Stimulated activated CD8-positive, alpha-beta memory T cell treated with anti-CD3 and anti-CD28 coated beads, Interleukin-7, amount 100 ng/mL, for 24 hours (primary cell): ENCODE data around the gene RARRES2.
"Not testable (repeated sequence)": the region's sequence is repeated elsewhere in the genome, so short reads cannot be mapped to it uniquely, and the experiment has no call there.

Experiments
- DNase-seq: peaks from one replicate; pipeline ENCODE4 v3.0.0-alpha.2; 2020; ENCODE audit warnings: low read depth

The RARRES2 gene

DNA sequence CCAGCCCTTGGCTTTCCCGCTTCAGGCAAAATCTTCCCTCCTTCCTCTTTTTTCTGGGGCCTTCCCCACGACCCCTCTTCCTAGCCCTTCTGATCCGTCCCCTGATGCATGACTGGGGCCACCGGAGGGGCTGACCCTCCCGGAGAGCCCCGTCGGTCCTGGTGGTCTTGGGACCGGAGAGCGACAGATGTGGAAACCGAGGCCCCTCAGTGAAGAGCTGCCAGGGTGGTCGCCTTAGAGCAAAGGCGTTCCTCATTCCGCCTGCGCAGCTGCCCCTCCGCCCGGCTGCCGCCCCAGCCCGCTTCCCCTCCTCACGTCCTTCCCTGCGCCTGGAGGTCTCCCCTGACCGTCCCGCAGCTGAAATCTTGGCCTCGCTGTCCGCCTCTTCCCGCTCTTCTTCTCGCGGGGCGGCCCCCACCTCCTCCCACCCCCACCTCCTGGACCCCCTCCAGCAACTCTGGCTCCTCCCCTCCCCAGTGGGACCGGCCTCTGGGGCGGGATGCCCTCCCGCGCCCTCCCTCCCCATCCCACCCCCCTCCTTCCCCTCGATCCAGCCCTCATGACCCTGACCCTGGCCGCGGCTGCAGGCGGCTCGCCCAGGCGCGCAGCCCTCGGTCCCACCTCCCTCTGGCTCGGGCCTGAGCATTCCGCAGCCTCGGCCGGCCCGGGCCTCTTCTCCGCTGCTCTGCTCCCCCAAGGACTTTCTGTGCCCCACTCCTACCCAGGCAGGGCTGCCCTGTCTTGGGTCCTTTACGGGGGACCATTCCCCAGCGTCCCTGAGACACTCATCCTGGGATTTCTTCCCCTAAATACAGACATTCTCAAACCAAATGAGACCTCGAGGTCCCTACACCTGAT is at the start of gene RARRES2:
TSS of gene RARRES2 (minus strand) at position 367 of the 858 bp plus-strand sequence. CDS start 1,020 bp downstream, outside the sequence.
- DNase-seq, result no peak

DNA sequence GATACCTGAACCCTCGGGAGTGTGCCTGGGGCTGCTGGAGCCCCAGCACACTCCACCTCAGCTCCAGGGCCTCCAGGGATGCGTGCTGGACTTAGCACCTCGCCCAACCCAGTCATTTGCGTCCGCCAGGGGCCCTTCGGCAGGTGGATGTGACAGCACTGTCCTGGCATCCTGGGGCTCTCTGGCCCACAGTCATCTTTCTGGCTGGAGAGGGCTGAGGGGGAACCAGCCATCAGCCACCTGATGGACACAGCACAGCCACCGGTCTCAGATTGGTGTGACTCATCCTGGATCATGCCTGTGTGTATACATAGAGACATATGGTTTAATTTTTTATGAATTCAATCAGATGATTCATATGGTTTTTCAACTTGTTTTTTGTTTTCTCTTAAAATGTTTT is 48.8 kb upstream of the RARRES2 start:
- DNase-seq, result no peak

DNA sequence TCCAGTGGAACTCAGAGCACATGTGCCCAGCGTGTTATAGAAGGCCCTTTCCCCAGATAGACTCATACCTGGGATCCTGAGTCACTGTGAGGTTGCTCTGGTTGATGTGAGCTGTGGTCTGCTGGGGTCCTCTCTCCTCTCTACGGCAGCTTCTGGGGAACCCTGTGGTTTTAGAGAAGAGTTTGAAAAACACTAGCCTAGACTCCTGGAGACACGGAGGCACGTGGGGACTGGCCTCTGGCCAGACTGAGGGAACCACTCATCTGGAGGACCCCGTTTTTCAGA is 48.0 kb upstream of the RARRES2 start:
- no peak for DNase-seq

DNA sequence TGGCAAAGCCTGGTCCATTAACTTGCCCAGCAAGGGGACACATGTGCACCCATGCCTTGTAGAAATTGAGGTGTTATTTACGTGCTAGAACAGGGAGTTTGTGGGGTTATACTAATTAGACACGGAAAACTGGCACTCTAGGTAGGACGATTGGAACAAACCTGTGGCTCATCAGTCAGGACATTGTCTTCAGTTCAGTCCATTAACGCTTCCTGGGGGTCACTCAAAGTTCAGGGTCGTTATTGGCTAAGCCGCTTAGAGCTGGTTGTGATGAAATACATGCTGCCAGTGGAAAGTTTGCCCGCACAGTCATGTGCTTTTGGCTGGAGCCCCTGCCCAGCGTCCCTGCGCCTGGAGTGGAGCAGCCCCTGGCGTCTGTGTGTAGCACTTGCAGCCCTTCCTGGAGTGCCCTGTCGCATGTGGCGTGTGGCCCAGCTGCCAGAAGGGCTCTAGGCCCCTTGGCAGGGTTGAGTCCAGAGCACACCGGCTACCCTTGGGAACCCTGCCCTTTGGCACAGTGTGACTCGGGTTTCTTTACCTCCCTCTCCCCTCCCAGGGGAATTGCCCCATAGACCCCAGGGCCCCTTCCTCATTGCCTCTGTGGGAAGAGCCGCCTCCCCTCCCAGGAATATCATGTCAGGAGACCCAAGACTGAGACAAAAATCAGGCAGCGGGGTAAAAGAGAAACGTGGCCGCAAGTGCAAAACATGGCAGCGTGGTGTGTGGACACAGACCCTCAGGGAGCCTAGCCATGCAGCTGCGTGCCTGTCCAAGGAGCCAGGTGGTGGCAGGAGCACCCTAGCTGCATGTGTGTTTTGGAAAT is 47.5 kb upstream of the RARRES2 start:
- no peak for DNase-seq

DNA sequence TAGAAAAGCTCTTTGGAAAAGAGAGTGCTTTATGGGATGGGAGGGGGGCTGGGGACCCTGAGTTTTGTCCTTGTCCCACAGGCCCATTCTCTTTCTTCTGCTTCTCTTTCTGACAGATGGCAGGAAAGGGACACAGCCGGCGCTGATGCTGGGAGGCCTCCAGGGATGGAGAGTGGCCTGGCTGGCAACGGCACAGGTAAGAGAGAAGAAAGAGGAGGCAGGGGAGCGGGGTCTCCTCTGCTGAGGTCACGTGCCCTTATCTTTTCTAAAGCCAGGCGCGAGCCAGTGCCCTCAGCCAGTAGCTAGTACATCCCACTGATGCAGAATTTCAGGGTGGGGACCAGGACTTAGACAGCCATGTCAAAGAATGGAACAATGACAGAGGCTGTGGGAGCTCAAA is 46.9 kb upstream of the RARRES2 start:
- DNase-seq, result no peak

DNA sequence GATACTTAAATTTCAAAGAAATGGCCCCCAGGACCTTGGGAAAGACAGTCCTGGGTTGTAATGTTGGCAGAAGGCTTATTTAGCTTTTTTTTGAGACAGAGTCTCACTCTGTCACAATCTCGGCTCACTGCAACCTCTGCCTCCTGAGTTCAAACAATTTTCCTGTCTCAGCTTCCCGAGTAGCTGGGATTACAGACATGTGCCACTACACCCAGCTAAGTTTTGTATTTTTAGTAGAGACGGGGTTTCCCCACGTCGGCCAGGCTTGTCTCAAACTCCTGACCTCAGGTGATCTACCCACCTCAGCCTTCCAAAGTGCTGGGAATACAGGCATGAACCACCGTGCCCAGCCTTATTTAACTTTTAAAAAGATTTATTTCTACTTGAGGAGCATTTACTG is 44.5 kb upstream of the RARRES2 start:
- DNase-seq, result not testable (repeated sequence)

DNA sequence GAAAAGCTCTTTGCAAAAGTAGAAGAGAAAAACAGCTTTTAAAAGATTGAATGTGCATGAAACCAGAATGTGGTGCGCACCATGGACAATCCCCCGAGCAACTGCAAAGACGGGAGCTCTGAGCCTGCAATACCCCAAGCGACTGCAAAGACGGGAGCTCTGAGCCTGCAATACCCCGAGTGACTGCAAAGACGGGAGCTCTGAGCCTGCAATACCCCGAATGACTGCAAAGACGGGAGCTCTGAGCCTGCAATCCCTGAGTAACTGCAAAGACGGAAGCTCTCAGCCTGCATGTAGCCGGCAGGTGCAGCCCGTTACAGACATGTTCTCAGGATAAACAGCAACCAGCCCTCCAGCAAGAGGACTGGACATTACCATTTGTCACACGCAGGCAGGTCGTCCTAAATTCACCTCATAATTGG is 43.9 kb upstream of the RARRES2 start:
- DNase-seq, result no peak

DNA sequence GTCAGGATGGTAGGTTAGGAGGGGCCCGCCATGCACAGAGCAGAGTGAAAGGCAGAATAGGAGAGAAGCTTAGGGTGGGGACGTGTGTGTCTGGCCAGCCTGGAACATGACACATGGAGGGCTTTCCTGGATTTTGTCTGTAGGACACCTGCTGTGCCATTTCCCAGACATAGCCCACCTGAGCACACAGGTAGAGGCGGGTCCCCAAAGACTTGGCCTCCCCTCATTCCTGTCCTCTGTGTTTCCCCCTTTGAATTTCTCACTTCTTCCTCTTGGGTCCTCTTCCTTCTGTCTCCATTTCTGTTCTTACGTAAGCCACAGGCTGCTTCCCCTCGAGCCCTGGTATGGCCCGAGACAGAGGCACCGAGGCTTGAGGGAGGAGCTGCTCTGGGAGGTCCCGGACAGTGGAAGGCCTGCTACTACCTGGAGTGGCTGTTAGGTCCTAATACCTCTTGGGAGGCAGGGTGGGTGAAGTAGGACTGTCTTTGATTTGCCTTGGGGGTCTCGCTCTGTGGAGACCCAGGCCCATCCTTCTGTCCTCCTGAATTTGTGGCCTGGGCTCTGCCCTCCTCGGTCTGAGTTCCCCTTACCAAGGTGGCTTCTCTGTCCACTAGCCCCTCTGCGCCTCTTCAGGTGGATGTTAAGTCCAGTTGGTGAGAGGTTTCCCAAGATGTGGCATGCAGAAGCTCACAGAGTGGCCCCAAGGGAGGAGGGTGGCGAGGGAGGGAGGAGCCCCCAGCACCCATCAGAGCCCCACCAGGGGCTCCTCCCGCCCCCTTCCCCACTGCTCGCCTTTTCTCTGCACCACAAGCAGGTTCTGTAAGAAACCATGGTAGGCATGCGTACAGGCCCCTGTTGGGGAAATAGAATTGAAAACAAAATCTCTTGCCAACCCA is 43.2 kb upstream of the RARRES2 start:
- no peak for DNase-seq

DNA sequence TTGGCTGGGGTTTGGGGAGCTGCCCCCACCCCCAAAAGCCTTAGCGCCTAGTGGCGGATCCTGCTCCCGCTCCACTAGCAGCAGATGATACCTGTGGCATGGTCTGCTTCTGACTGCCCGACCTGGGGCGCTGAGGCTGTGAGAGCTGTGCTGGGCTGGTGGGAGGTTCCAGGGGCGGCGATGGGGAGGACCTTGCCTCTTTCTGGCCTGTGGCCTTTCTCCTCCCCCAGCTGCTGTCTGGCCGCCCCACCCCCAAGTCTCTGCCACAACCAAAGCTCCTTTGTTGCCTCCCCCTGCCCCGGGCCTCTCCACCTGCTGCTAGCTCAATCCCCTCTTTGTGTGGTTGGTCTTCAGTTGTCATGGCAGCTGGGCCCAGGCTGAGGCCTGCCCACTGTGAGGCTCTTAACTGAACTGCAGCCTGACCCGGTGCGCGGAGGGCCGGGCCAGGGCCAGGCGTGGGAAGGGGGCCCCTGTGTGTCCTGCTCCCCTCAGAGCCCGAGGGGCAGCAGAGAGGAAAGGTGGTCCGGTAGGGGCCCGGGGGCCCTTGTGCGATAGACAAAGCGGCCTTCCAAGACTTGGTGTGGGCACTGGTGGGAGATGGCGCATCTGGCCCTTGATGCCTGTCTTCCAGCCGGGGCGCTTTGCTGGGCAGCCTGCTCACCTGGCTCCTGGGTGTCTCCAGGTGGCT is 42.4 kb upstream of the RARRES2 start:
- DNase-seq, result no peak

DNA sequence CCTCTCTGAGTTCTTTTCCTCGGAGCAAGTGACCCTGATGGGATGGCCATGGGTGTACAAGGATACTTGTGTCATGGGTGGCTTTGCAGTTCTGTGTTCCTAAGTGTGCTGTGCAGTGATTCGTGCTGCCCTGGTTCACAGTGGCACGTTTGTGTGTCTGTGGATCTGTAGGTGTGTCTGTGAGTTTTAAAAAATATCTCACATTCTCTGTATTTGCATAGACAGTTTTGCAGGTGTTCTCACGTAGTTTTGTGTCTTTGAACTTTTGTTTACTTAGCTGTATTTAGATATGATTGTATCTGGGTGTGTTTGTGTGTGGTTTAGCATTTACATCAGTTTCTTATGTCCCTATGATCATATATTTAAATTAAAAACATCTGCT is 41.4 kb upstream of the RARRES2 start:
- DNase-seq, result no peak

DNA sequence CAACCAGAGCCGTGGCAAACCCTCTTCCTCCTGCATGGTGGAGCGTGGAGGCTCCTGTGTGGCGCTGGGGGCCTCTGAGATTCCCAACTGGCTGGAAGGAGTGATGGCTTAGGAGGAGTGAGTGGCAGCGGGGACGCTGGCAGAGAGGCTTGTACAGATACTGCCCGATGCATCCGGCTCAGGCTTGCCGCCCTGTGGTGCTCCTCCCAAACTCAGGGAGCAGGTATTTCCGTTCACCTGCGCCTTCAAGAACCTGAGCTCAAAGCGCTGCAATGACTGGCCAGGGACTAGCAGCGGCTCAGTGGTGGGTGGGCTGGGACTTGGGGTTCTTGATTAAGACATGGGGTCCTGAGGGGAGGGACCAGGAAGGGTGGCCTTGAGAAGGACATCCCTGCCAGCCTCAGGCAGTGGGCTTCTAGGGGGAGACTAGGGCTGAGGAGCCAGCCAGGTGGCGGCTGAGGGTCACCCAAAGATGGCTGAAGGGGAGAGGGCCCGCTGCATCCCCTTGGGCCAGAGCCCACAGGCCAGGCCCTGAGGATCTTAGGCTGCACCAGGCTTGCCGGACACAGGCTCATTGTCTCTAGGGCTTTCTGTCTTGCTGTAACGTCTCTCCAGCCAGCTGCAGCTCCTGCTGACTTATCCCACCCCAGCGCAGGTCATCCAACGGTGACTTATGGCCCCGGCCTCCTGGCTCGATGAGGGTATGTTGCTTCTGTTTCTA is 40.9 kb upstream of the RARRES2 start:
- DNase-seq, result no peak

DNA sequence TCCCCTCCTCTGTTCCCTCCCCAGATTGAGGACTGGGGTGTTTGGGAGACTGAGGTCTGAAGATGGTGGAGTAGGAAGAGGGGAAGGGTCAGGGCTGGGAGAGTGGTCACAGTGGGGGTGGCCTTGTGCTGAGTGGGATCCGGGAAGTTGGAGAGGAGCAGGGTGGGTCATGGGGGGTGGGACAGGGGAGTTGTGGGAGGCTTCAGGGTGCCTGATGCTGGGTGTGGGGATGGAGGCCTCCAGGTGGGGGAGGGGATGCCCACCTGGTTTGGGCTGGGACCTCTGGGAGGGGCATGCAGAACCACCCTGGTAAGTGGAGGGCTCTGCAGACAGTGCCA is 40.3 kb upstream of the RARRES2 start:
- DNase-seq, result no peak

DNA sequence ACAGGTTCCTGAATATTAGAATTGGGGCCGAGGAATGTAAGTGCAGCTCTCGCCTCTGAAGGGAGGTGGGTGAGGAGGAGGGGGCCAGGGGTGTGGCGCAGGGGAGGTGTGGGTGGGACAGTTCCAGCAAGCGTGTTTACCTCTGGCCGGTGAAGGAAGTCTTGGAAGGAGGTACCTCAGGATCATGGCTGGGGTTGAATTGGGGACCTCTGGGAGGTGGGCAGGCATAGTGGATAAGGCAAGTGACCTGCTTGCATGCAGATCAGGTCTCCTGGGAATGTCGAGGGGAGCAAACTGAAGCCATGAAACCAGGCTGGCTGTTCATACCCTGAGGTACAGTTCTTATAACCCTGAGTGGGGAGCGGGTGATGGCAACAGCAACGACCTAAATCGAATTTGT is 39.7 kb upstream of the RARRES2 start:
- DNase-seq, result no peak

DNA sequence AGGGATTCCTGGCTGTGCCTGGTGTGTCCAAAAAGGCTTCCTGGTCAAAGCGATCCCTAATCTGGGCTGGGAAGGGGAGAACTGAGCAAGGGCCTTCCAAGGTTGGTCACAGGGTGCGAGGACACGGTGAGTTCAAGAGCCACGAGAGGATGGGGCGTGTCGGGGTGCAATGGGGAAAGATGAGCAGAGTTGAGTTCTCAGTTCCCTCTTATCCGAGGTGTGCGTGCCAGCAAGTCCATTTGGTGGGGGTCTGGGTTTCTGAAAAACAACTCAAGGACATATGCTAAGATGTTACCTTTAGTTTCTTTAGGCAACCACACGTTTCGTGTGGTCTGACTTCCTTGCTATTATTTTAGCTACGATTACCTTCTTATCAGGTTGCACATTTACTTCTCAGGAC is 39.0 kb upstream of the RARRES2 start:
- no peak for DNase-seq

DNA sequence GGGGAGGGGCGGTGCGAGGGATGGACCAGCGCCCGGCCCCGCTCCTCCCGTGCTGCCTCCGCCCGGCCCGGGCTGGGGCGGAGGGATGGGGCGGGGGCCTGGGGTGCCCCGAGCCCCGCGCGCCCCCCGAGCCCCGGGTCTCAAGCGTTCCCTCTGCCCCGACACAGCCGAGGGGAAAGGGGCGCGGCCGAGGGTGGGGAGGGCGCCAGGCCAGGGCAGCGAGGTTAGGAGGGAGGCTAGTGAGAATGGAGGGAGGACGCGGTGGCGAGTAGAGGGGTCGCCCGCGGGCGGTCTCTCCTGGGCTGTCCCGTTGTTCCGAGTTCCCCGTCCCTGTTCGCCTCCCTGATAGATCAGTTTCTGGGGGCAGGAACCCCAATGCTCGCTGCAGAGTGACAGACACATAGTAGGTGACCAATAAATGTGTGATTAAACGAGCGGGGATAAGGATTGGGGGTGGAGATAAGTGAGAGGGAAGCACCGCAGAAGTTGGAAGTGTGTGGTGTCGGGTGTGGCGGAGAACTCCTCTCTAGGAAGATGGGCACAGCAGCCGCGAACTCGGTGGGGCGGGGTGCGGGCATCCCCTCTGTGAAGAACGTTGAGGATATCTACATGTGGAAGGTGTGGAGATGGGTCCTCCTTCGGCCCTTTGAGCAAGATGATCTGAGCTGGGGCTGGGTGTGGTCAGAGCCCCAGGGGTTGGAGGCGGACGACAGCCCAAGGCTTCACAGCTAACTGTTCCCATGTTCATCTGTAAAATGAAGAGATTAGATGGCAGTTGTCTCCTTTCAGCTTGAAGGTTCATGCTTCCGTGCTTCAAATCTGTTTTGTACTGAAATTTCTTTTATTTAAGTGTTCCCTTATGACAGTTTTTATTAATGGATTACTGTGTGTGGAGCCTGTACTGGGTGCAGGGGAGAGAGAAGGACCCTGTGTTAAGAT is 38.3 kb upstream of the RARRES2 start:
- no peak for DNase-seq

DNA sequence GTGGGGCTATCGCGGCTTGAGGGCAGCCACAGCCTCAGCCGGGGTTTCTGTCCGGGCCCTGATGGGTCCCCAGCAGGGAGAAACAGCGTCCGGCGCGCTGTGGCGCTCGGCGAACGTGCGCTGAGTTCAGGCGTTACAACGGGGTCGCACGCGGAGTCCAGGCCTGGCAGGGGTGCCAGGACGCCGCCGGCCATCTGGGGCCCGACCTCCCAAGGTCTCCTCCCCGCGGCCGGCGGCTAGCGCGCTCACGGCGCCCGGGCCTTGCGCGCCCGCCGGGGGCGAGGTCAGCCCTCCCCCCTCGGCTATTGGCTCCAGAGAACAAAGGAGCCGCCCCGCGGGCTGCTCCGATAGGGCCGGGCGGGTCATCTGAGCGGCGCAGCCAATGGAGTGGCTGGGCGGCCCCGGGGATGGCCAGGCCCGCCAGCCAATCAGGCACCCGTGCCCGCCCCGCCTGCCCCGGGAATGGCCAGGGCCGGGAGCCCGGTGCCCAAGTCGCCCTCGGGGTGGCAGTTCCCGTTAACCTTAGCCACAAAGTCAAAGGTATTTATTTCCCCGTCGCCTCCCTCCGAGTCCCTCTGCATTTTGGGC is 37.5 kb upstream of the RARRES2 start, which contains the start of gene ZNF775:
TSS of gene ZNF775 (plus strand) at position 478 of the 588 bp plus-strand sequence. CDS start 9,141 bp downstream, outside the sequence.
- peak; percentile 81 for DNase-seq

DNA sequence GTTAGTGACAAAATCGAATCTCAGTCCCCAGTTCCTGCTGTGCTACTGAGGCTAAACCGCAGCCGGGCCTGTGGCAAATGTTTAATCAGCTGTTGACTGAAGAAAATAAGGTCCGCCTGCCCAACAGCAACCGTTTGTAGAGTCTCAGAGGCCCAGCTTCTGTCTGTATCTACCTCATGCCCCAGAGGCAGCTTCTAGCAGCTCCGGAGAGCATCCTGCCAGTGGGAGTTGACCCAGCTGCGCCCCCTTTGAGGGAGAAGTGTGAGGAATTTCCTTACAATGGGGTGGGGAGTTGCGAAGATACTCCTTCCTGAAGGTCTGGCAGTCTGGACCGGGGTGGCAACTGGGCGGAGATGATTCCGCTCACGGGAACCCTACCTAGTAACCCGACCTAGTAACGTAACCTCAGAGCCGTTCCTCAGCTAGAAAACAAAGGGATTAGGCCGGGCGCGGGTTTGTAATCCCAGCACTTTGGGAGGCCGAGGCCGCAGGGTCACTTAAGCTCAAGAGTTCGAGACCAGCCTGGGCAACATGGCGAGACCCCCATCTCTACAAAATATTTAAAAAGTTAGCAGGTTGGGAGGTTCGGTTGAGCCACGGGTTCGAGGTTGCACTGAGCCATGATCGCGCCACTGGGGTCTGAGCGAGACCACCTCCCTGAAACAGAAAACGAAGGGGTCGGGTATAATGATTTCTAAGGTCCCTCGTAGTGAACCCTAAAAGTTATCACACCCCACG is 36.9 kb upstream of the RARRES2 start:
- no peak for DNase-seq

DNA sequence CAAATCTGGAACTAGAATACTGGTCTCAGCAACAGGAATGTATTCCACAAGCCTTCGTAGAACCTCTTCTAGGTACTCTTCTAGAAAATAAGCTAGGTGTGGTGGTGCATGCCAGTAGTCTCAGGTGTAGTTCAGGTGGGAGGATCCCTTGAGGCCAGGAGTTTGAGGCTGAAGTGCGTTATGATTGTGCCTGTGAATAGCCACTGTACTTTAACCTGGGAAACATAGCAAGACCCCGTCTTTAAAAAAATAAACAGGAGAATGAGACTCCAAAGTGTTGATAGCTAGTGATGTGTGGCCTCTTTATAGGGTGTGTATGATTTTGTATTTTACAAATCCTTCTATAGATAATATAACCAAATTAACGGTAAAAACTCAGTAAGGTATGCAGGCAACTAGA is 36.2 kb upstream of the RARRES2 start:
- no peak for DNase-seq

DNA sequence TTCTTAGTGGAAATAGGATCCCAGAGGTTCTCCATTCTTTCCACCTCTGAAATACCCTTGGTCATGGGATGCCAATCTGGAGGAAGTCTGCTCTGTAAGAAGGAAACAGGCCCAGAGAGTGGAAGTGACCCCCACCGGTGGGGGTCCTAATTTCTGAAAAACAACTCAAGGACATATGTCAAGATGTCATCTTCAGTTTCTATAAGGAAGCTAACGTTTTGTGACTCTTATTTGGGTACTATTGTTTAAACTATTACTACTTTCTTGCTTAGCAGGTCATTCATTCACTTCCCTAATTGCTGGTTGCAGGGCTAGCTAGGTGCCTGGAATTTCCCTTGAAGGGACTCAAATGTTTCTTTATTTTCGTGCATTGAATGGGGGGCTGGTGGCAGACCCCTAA is 35.8 kb upstream of the RARRES2 start:
- DNase-seq, result no peak
